GM23248 (cell line): ENCODE results near the gene ARPC4.

ENCODE experiments used
- EZH2 ChIP-seq: fragments of 200-600 bp; sonication (generic); IDR thresholded peaks from 2 replicates; pipeline ENCODE4 v1.6.1; 2018; ENCODE audit warnings: antibody characterized with exemption, mild to moderate bottlenecking; ENCODE audit not compliant: insufficient read depth, poor library complexity, severe bottlenecking
- EZH2phosphoT487 ChIP-seq: fragments of 200-600 bp; sonication (generic); IDR thresholded peaks from 2 replicates; pipeline ENCODE4 v1.6.1; 2018; ENCODE audit warnings: antibody characterized with exemption, moderate library complexity, mild to moderate bottlenecking, low read depth; ENCODE audit not compliant: insufficient read depth

DNA sequence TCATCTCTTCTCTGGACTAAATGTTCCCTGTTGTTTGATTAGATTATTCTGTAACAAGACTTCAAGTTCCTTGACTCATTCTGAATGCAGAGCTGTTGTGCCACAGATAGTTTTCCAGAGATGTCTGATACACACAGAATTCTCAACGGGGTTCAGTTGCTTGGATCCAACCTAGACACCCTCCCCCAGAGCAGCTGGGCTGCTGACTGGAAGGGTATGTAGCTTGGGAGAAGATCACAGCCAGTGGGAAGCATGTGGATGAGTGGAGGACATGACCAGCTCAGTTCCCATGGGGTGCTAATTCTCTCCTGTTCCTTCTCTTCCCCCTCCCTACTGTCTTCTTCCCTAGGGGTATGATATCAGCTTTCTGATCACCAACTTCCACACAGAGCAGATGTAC, 10.6 kb downstream of the ARPC4 start:
- TF ChIP-seq EZH2phosphoT487 (no peak), EZH2 (no peak)
